Activated CD8-positive, alpha-beta memory T cell treated with anti-CD3 and anti-CD28 coated beads for 1 hour (primary cell): ENCODE results near the gene TRRAP.

ENCODE experiments used
- DNase-seq, 2 donors: peaks; one replicate each; pipeline ENCODE4 v3.0.0-alpha.2; 2020; ENCODE audit warnings: low read depth in 1 of 2; ENCODE audit errors: extremely low read depth in 1 of 2

Gene TRRAP

GRCh38 chr7:99021941-99022560 is 143.7 kb downstream of the TRRAP start:
- DNase-seq = no peak

- DNase-seq = no peak
Measured at GRCh38 chr7:99024066-99024465, 145.7 kb downstream of the TRRAP start.

GRCh38 chr7:99027241-99027640 is 148.9 kb downstream of the TRRAP start:
- DNase-seq = no peak

GRCh38 chr7:99027841-99028240 is 149.5 kb downstream of the TRRAP start:
- DNase-seq = no peak

GRCh38 chr7:99028261-99028973 is 150.1 kb downstream of the TRRAP start:
- DNase-seq = no peak

- no peak for DNase-seq
Measured at GRCh38 chr7:99029466-99030435, 151.4 kb downstream of the TRRAP start.

GRCh38 chr7:99030457-99030856 is 152.1 kb downstream of the TRRAP start:
- no peak for DNase-seq

GRCh38 chr7:99030951-99031350 is 152.6 kb downstream of the TRRAP start:
- DNase-seq = no peak

- DNase-seq = no peak
Measured at GRCh38 chr7:99031496-99031895, 153.2 kb downstream of the TRRAP start.

GRCh38 chr7:99032928-99033327 is 154.6 kb downstream of the TRRAP start:
- no peak for DNase-seq

GRCh38 chr7:99033765-99034164 is 155.4 kb downstream of the TRRAP start:
- DNase-seq = no peak

- no peak for DNase-seq
Measured at GRCh38 chr7:99034932-99035722, 156.8 kb downstream of the TRRAP start.

- no peak for DNase-seq
Measured at GRCh38 chr7:99035723-99036545, 157.6 kb downstream of the TRRAP start.

- no peak for DNase-seq
Measured at GRCh38 chr7:99036546-99037111, 158.3 kb downstream of the TRRAP start.

GRCh38 chr7:99037327-99037940 is 159.1 kb downstream of the TRRAP start:
- no peak for DNase-seq

GRCh38 chr7:99038086-99038855 is 159.9 kb downstream of the TRRAP start:
- no peak for DNase-seq

GRCh38 chr7:99039384-99039891 is 161.1 kb downstream of the TRRAP start:
- DNase-seq = no peak
